B cell (primary cell): ENCODE results near the gene TWIST2. TPM values are rescaled to one million over a fixed set of nuclear protein-coding genes. Genes with fewer than 3 reads are reported as not detected.

ENCODE experiments used
- ATAC-seq: fragments of 200-7000 bp; cut with Tn5 transposase; one replicate; pipeline ENCODE4 v1.10.0; 2021; ENCODE audit warnings: low read depth, mild to moderate bottlenecking, moderate number of reproducible peaks, moderate library complexity
- CTCF ChIA-PET: fragments of 350-600 bp; sonication (Branson Sonifier 250); formaldehyde crosslinking; loops from one replicate; lab custom pipeline; 2021; ENCODE audit warnings: antibody characterized with exemption, inconsistent platforms; lab: Charles Lee
- POLR2A ChIA-PET: fragments of 350-600 bp; sonication (Branson Sonifier 250); formaldehyde crosslinking; loops from one replicate; lab custom pipeline; 2021; ENCODE audit warnings: antibody characterized with exemption; lab: Charles Lee
- DNase-seq: peaks from one replicate; pipeline ENCODE4 v3.0.0; 2013
- H2AFZ ChIP-seq: 2 replicates; pipeline ENCODE4 v1.6.1; 2012; ENCODE audit warnings: mild to moderate bottlenecking, low read depth, low read length; ENCODE audit not compliant: insufficient read depth, poor library complexity, severe bottlenecking
- H3K27ac ChIP-seq, 2 donors: 1 replicate in 1 of 2; 2 replicates in 1 of 2; pipeline ENCODE4 v1.5.1; 2012 to 2013; ENCODE audit warnings: low read length in 2 of 2, mild to moderate bottlenecking in 2 of 2, moderate library complexity in 1 of 2
- H3K27me3 ChIP-seq, 4 experiments: fragments of 200-600 bp in 1 of 4; sonication (generic) in 1 of 4; replicated peaks in 1 of 4; 1 replicate in 2 of 4; 2 replicates in 2 of 4; pipeline versions ENCODE4 v1.6.1 to v1.7.0; 2013 to 2016; ENCODE audit warnings: low read length in 3 of 4, mild to moderate bottlenecking in 2 of 4, mixed read lengths in 1 of 4, moderate library complexity in 1 of 4; ENCODE audit not compliant: insufficient read depth in 4 of 4, control insufficient read depth in 3 of 4; ENCODE audit errors: control extremely low read depth in 1 of 4
- H3K36me3 ChIP-seq, 2 experiments: replicated peaks in 1 of 2; 1 replicate in 1 of 2; 2 replicates in 1 of 2; pipeline versions ENCODE4 v1.6.1 to v1.7.1; 2013; ENCODE audit warnings: low read length in 1 of 2; ENCODE audit not compliant: insufficient read depth in 2 of 2, control insufficient read depth in 1 of 2; ENCODE audit errors: control extremely low read depth in 1 of 2, extremely low read depth in 1 of 2
- H3K4me1 ChIP-seq, 2 donors: fragments of 200-600 bp in 1 of 2; sonication (generic) in 1 of 2; 1 replicate in 1 of 2; 2 replicates in 1 of 2; pipeline versions ENCODE4 v1.5.1 to v1.6.1; 2013 to 2017; ENCODE audit warnings: low read length in 2 of 2; ENCODE audit not compliant: control insufficient read depth in 2 of 2, insufficient read depth in 2 of 2
- H3K4me2 ChIP-seq: replicated peaks from 2 replicates; pipeline ENCODE3; 2012; ENCODE audit warnings: mild to moderate bottlenecking, low read depth, low read length; ENCODE audit not compliant: poor library complexity, severe bottlenecking
- H3K4me3 ChIP-seq, 5 experiments: fragments of 200-600 bp in 1 of 5; sonication (generic) in 1 of 5; 1 replicate in 3 of 5; 2 replicates in 2 of 5; pipeline versions ENCODE4 v1.5.1 to v1.7.0; 2011 to 2016; ENCODE audit warnings: low read length in 4 of 5, mild to moderate bottlenecking in 4 of 5, low read depth in 2 of 5, control low read depth in 1 of 5, moderate library complexity in 1 of 5; ENCODE audit not compliant: insufficient read depth in 1 of 5; ENCODE audit errors: control extremely low read depth in 1 of 5, extremely low read depth in 1 of 5
- H3K79me2 ChIP-seq: fragments of 200-600 bp; sonication (generic); one replicate; pipeline ENCODE4 v1.6.0; 2016; ENCODE audit warnings: low read length; ENCODE audit not compliant: control insufficient read depth, insufficient read depth
- H3K9ac ChIP-seq: fragments of 200-600 bp; sonication (generic); 2 replicates; pipeline ENCODE4 v1.6.1; 2017; ENCODE audit warnings: mild to moderate bottlenecking, low read length, moderate library complexity
- H3K9me3 ChIP-seq, 3 donors: one replicate each; pipeline versions ENCODE4 v1.6.1 to v1.7.1; 2013; ENCODE audit warnings: low read length in 2 of 3; ENCODE audit not compliant: control insufficient read depth in 2 of 3, insufficient read depth in 1 of 3; ENCODE audit errors: control extremely low read depth in 1 of 3
- H4K20me1 ChIP-seq: 2 replicates; pipeline ENCODE4 v1.6.0; 2012; ENCODE audit warnings: mild to moderate bottlenecking, low read length; ENCODE audit not compliant: insufficient read depth, control insufficient read depth, poor library complexity, severe bottlenecking
- H3K27ac Mint-ChIP-seq: one replicate; pipeline ENCODE4 v1.8.0; 2021; ENCODE audit warnings: mixed read lengths
- H3K27me3 Mint-ChIP-seq: one replicate; pipeline ENCODE4 v1.8.0; 2021; ENCODE audit warnings: mixed read lengths
- H3K4me1 Mint-ChIP-seq: one replicate; pipeline ENCODE4 v1.8.0; 2021; ENCODE audit warnings: mixed read lengths
- H3K4me3 Mint-ChIP-seq: one replicate; pipeline ENCODE4 v1.8.0; 2021; ENCODE audit warnings: mixed read lengths
- H3K9me3 Mint-ChIP-seq: one replicate; pipeline ENCODE4 v1.8.0; 2022; ENCODE audit warnings: mixed read lengths; ENCODE audit not compliant: insufficient read depth
- EZH2 ChIP-seq: IDR thresholded peaks from 2 replicates; pipeline ENCODE4 v1.6.1; 2012; ENCODE audit warnings: borderline replicate concordance, low read depth, mild to moderate bottlenecking, moderate library complexity, low read length; ENCODE audit not compliant: insufficient read depth, poor library complexity, severe bottlenecking
- WGBS: methylation state at CpG from one replicate; pipeline ENCODE4 v1.1.5; 2013; ENCODE audit warnings: missing lambda C conversion rate; ENCODE audit not compliant: insufficient coverage; 5-methylcytosine and 5-hydroxymethylcytosine counted together
- intact Hi-C: fragments of 100-400 bp; cut with micrococcal nuclease; formaldehyde crosslinking; loops from one replicate; pipeline ENCODE4 v1.10.0; 2022
- polyA plus RNA-seq: library from polyadenylated mRNA; depleted of rRNA; stranded (reverse); fragments of >200 nt; gene quantifications from 2 replicates; pipeline ENCODE4 v1.2.3, GENCODE V29; 2012
- total RNA-seq, 2 donors: library from RNA; stranded (reverse); fragments of 120-200 nt in 1 of 2; gene quantifications; 1 replicate in 1 of 2; 2 replicates in 1 of 2; pipeline versions ENCODE4 v1.2.3 to v1.2.4, GENCODE V29; 2013 to 2022
- TF ChIP-seq, protein P1 (sequence below): fragments of 200-600 bp; IDR thresholded peaks from one replicate; pipeline ENCODE4 v1.8.0; 2022; ENCODE audit warnings: antibody characterized with exemption, mild to moderate bottlenecking

The TWIST2 gene
- total and polyA plus RNA-seq, 2 donors (not counting 1 experiment from before 2014, with no cell fraction given): 0.07 TPM; not detected in 1

DNA sequence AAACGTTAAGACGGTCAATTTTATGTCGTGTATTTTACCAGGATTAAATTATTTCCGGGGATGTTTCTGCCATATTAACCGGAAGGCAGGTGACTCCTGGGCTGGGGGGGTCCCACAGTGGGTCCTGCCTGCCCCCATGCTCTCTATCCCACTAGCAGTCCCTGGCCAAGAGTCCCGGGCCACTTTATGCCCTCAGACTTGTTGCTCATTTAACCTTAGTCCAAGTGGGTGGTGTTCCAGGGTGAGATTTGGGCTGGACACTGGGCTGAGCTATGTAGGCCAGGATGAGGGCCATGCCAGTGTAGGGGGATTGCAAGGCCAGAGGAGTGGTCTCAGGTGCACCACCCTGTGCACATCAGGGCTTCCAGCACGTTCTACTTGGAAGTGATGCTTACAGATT, 24.1 kb downstream of the TWIST2 start:
- H3K4me3 Mint-ChIP-seq: no peak overlapping the region
- H3K27ac Mint-ChIP-seq: no peak overlapping the region
- CTCF ChIA-PET: no interaction called here
- ATAC-seq (no peak), DNase-seq (no peak)
- H3K36me3 ChIP-seq: no peaks in the 10 kb centered on the region
- no peak overlapping the region for H3K9ac ChIP-seq
- H3K4me1 Mint-ChIP-seq: no peaks in the 10 kb centered on the region
- no peak overlapping the region for H3K4me3 ChIP-seq
- H4K20me1 ChIP-seq: no peaks in the 10 kb centered on the region
- TF ChIP-seq, protein P1, sequence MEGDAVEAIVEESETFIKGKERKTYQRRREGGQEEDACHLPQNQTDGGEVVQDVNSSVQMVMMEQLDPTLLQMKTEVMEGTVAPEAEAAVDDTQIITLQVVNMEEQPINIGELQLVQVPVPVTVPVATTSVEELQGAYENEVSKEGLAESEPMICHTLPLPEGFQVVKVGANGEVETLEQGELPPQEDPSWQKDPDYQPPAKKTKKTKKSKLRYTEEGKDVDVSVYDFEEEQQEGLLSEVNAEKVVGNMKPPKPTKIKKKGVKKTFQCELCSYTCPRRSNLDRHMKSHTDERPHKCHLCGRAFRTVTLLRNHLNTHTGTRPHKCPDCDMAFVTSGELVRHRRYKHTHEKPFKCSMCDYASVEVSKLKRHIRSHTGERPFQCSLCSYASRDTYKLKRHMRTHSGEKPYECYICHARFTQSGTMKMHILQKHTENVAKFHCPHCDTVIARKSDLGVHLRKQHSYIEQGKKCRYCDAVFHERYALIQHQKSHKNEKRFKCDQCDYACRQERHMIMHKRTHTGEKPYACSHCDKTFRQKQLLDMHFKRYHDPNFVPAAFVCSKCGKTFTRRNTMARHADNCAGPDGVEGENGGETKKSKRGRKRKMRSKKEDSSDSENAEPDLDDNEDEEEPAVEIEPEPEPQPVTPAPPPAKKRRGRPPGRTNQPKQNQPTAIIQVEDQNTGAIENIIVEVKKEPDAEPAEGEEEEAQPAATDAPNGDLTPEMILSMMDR: no peak
- TF ChIP-seq EZH2: no peak
- H3K9me3 ChIP-seq: peaks cover 0 to 9% (median 0%) of the 10 kb centered on the region in 3 donors
- 87% methylated on average over 6 of the region's 7 CpGs for WGBS
- H3K79me2 ChIP-seq: no peaks in the 10 kb centered on the region
- no peaks in the 10 kb centered on the region for H3K4me1 ChIP-seq
- peaks cover 8% of the 10 kb centered on the region for H3K27me3 Mint-ChIP-seq
- H3K27ac ChIP-seq: no peak overlapping the region
- H2AFZ ChIP-seq: no peak overlapping the region
- no peaks in the 10 kb centered on the region for H3K27me3 ChIP-seq
- no peaks in the 10 kb centered on the region for H3K9me3 Mint-ChIP-seq
- intact Hi-C loops: no loop called here
- POLR2A ChIA-PET: no interaction called here
- H3K4me2 ChIP-seq: no peak overlapping the region

DNA sequence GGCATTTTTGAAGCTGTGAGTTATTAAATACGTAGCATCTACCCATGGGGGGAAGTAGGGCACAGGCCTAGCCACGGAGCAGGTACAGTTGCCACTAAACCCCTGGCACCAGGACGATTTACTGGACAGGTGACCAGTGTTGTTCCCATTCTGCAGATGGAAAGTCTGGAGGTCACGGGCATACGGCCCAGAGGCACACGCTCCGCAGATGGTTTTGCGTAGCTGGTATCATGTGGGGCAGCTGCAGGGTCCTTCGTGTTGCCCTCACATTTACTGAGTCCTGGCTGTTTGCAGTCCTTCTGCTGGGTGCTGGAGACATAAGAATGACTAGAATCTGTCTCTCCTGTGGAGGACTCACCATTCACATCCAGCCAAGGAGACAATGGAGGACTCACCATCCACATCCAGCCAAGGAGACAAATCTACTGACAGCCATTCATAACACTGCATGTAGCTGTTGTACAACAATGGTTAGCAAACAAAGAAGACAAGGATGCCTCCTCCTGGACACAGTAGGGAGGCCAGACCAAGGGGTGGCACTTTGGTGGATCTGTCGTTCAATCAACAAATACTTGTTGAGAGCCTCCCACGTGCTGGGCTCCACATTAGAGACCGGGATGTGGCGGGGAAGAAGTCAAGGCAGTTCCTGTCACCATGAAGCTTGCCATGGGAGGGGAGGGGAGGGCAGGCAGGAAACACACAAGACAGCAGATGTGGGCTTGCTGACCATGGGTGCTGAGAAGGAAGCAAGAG, 24.9 kb downstream of the TWIST2 start:
- H3K36me3 ChIP-seq: no peaks in the 10 kb centered on the region
- no peaks in the 10 kb centered on the region for H3K79me2 ChIP-seq
- ChIA-PET CTCF (no interaction called here), POLR2A (no interaction called here)
- H3K4me3 Mint-ChIP-seq: no peak overlapping the region
- no peak overlapping the region for H2AFZ ChIP-seq
- intact Hi-C loops: no loop called here
- H3K4me2 ChIP-seq: no peak overlapping the region
- no peaks in the 10 kb centered on the region for H3K9me3 Mint-ChIP-seq
- H3K4me1 ChIP-seq: no peaks in the 10 kb centered on the region
- no peak overlapping the region for H3K27ac Mint-ChIP-seq
- H3K4me1 Mint-ChIP-seq: no peaks in the 10 kb centered on the region
- peaks cover 8% of the 10 kb centered on the region for H3K27me3 Mint-ChIP-seq
- H3K27me3 ChIP-seq: no peaks in the 10 kb centered on the region
- H4K20me1 ChIP-seq: no peaks in the 10 kb centered on the region
- no peak overlapping the region for H3K4me3 ChIP-seq
- peaks cover 0 to 9% (median 0%) of the 10 kb centered on the region in 3 donors for H3K9me3 ChIP-seq
- DNase-seq (no peak), ATAC-seq (no peak)
- TF ChIP-seq, protein P1: no peak
- no peak for TF ChIP-seq EZH2
- no peak overlapping the region for H3K9ac ChIP-seq
- 89% methylated on average over 12 of the region's 13 CpGs for WGBS
- H3K27ac ChIP-seq: no peak overlapping the region
